ENCODE measurements around the gene TARS1. TPM values are rescaled to one million over a fixed set of nuclear protein-coding genes. Genes with fewer than 3 reads are reported as not detected.

TARS1 gene
- total RNA-seq, 1 donor from 2014 or later = 254 TPM

DNA sequence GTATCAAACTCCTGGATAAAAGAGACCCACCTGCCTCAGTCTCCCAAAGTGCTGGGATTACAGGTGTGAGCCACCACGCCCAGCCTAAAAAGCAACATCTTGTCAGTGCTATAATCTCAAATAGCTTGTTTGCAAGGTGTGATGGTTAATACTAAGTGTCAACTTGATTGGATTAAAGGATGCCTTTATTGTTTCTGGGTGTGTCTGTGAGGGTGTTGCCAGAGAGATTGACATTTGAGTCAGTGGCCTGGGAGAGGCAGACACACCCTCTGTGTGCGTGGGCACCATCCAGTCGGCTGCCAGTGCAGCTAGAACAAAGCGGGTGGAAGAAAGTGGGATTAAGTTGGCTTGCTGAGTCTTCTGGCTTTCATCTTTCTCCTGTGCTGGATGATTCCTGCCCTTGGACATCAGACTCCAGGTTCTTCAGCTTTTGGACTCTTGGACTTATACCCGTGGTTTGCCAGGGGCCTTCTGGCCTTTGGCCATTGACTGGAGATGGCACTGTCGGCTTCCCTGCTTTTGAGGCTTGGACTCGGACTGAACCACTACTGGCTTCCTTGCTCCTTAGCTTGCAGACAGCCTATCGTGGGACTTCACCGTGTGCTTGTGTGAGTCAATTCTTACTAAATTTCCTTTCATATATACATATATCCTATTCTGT, 28.1 kb downstream of the TARS1 start:
- H3K36me3 Mint-ChIP-seq (ENCODE audit: low read depth) = peaks cover 52% of the 10 kb centered on the region
- no peak overlapping the region for H3K27ac Mint-ChIP-seq (ENCODE audit: unreplicated experiment)
- no peak for DNase-seq (ENCODE audit: low spot score)

DNA sequence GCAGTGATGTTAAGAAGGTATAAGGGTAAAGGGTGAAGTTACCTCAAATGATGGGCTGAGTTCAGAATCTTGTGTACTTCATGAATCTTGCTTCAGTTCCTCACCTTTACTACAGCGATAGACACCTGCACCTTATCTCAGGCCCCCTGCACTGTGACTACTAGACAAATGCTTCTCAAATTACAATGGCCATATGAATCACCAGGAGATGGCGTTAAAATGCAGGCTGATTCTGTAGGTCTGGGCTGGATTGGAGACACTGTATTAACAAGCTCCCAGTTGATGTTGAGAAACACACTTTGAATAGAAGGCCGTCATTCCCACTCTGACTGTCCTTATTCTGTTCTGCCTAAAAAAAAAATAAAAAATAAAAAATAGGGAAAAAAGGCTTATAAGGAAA, 29.8 kb downstream of the TARS1 start:
- no peaks in the 10 kb centered on the region for H3K9me3 Mint-ChIP-seq (ENCODE audit: low read depth)
- H3K27ac Mint-ChIP-seq (ENCODE audit: unreplicated experiment) = no peak overlapping the region
- TF ChIP-seq, protein P1, sequence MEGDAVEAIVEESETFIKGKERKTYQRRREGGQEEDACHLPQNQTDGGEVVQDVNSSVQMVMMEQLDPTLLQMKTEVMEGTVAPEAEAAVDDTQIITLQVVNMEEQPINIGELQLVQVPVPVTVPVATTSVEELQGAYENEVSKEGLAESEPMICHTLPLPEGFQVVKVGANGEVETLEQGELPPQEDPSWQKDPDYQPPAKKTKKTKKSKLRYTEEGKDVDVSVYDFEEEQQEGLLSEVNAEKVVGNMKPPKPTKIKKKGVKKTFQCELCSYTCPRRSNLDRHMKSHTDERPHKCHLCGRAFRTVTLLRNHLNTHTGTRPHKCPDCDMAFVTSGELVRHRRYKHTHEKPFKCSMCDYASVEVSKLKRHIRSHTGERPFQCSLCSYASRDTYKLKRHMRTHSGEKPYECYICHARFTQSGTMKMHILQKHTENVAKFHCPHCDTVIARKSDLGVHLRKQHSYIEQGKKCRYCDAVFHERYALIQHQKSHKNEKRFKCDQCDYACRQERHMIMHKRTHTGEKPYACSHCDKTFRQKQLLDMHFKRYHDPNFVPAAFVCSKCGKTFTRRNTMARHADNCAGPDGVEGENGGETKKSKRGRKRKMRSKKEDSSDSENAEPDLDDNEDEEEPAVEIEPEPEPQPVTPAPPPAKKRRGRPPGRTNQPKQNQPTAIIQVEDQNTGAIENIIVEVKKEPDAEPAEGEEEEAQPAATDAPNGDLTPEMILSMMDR (IDR thresholded peaks at IDR 0.05) = peak; percentile 72
- no peaks in the 10 kb centered on the region for H3K27me3 Mint-ChIP-seq (ENCODE audit: low read depth)
- peaks cover 56% of the 10 kb centered on the region for H3K36me3 Mint-ChIP-seq (ENCODE audit: low read depth)
- DNase-seq (ENCODE audit: low spot score) = no peak
- peaks cover 3% of the 10 kb centered on the region for H3K4me1 Mint-ChIP-seq (ENCODE audit: low read depth)
- no peak overlapping the region for H3K4me3 Mint-ChIP-seq (ENCODE audit: unreplicated experiment)

More for the DNA sequence above, 28.1 kb downstream of the TARS1 start:
- H3K4me1 Mint-ChIP-seq (ENCODE audit: low read depth) = peaks cover 3% of the 10 kb centered on the region
- TF ChIP-seq, protein P1 (IDR thresholded peaks at IDR 0.05) = no peak
- no peaks in the 10 kb centered on the region for H3K9me3 Mint-ChIP-seq (ENCODE audit: low read depth)
- H3K4me3 Mint-ChIP-seq (ENCODE audit: unreplicated experiment) = no peak overlapping the region
- no peaks in the 10 kb centered on the region for H3K27me3 Mint-ChIP-seq (ENCODE audit: low read depth)

GRCh38 chr5:33472805-33473409, 32.1 kb downstream of the TARS1 start:
- no peak overlapping the region for H3K4me3 Mint-ChIP-seq (ENCODE audit: unreplicated experiment)
- no peak for DNase-seq (ENCODE audit: low spot score)
- no peak overlapping the region for H3K27ac Mint-ChIP-seq (ENCODE audit: unreplicated experiment)

GRCh38 chr5:33474004-33474403, 33.2 kb downstream of the TARS1 start:
- Mint-ChIP-seq H3K9me3 (ENCODE audit: low read depth) (no peaks in the 10 kb centered on the region), H3K27me3 (ENCODE audit: low read depth) (no peaks in the 10 kb centered on the region), H3K36me3 (ENCODE audit: low read depth) (peaks cover 55% of the 10 kb centered on the region), H3K4me3 (ENCODE audit: unreplicated experiment) (no peak overlapping the region), H3K4me1 (ENCODE audit: low read depth) (peaks cover 3% of the 10 kb centered on the region), H3K27ac (ENCODE audit: unreplicated experiment) (no peak overlapping the region)
- TF ChIP-seq, protein P1 (IDR thresholded peaks at IDR 0.05) = no peak
- no peak for DNase-seq (ENCODE audit: low spot score)

More at GRCh38 chr5:33472805-33473409, 32.1 kb downstream of the TARS1 start:
- TF ChIP-seq, protein P1 (IDR thresholded peaks at IDR 0.05) = no peak
- no peaks in the 10 kb centered on the region for H3K9me3 Mint-ChIP-seq (ENCODE audit: low read depth)
- H3K36me3 Mint-ChIP-seq (ENCODE audit: low read depth) = peaks cover 56% of the 10 kb centered on the region
- H3K4me1 Mint-ChIP-seq (ENCODE audit: low read depth) = peaks cover 3% of the 10 kb centered on the region
- H3K27me3 Mint-ChIP-seq (ENCODE audit: low read depth) = no peaks in the 10 kb centered on the region

DNA sequence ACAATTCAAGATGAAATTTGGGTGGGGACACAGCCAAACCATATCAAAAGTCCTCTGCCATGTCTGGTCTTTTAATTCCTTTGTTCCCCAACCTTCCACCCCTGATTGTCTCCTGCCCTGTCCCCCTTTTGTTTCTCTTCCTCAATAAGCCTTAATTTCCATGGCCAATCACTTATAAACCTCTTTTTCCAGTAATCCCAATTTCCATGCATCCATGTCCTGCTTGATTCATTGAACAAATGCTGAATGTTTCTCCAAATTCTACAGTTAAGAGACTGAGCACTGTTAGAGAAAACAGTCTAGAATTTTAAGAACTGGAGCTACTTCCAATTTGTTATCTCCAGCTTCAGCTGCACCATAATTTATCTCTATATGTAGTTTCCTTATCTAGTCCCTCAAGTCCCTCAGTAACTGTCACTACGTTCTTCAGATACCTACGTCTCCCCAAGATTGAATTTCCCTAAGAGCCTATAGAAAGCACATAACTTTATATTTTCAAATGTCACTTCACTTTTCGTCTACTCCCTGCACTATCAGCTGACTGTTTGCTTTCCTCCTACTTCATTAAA, 34.2 kb downstream of the TARS1 start:
- no peak for DNase-seq (ENCODE audit: low spot score)
- Mint-ChIP-seq H3K36me3 (ENCODE audit: low read depth) (peaks cover 54% of the 10 kb centered on the region), H3K4me1 (ENCODE audit: low read depth) (peaks cover 3% of the 10 kb centered on the region), H3K27ac (ENCODE audit: unreplicated experiment) (no peak overlapping the region), H3K9me3 (ENCODE audit: low read depth) (no peaks in the 10 kb centered on the region), H3K27me3 (ENCODE audit: low read depth) (no peaks in the 10 kb centered on the region), H3K4me3 (ENCODE audit: unreplicated experiment) (no peak overlapping the region)
- TF ChIP-seq, protein P1 (IDR thresholded peaks at IDR 0.05) = no peak

Data from chondrocyte (in vitro differentiated cells).